ENCODE results near the gene EPAS1.

GRCh38 chr2:46410273-46411244 is 113.4 kb downstream of the EPAS1 start:
- no peak for TF ChIP-seq CBX8 (IDR thresholded peaks at IDR 0.05; ENCODE audit: borderline replicate concordance, low read depth, low read length)
- TF ChIP-seq YY1 (IDR thresholded peaks at IDR 0.05; ENCODE audit: low read depth, low read length), result no peak
- TF ChIP-seq CTCF (IDR thresholded peaks at IDR 0.05; ENCODE audit: control extremely low read depth in 1 of 3, insufficient read depth in 1 of 3, low read depth in 1 of 3, low read length in 3 of 3), result no peak
- no peak for TF ChIP-seq TEAD4 (IDR thresholded peaks at IDR 0.05; ENCODE audit: low read depth, low read length)
- TF ChIP-seq EP300 (IDR thresholded peaks at IDR 0.05; ENCODE audit: borderline replicate concordance in 1 of 2, low read depth in 2 of 2, low read length in 2 of 2), result no peak
- TF ChIP-seq RNF2 (IDR thresholded peaks at IDR 0.05; ENCODE audit: borderline replicate concordance, low read depth, low read length, missing control alignments, poor library complexity, severe bottlenecking), result no peak
- TF ChIP-seq ATF3 (IDR thresholded peaks at IDR 0.05; ENCODE audit: insufficient read depth, low read depth, low read length), result no peak
- TF ChIP-seq POLR2AphosphoS5 (IDR thresholded peaks at IDR 0.05; ENCODE audit: low read depth, low read length), result no peak
- TF ChIP-seq TAF1 (IDR thresholded peaks at IDR 0.05; ENCODE audit: low read depth, low read length), result no peak
- TF ChIP-seq EZH2 (IDR thresholded peaks at IDR 0.05; ENCODE audit: low read depth, low read length, severe bottlenecking), result no peak
